Keratinocyte (primary cell): ENCODE measurements around the gene TEX22. TPM values are rescaled to one million over a fixed set of nuclear protein-coding genes. Genes with fewer than 3 reads are reported as not detected.

ENCODE experiments used
- DNase-seq: peaks from one replicate; pipeline ENCODE4 v3.0.0-alpha.2; 2011; ENCODE audit warnings: low read depth, missing footprints, low spot score
- FAIRE-seq: peaks from 2 replicates; lab custom pipeline; 2011; peaks lifted over from hg19 to GRCh38; lab: Jason Lieb, UNC
- H2AFZ ChIP-seq: 2 replicates; pipeline ENCODE4 v1.6.0; 2012; ENCODE audit warnings: low read length, control low read depth, inconsistent platforms; ENCODE audit not compliant: control insufficient read depth
- H3K27ac ChIP-seq: 2 replicates; pipeline ENCODE4 v1.5.1; 2011; ENCODE audit warnings: low read length; ENCODE audit not compliant: control insufficient read depth, insufficient read depth
- H3K27me3 ChIP-seq: 3 replicates; pipeline ENCODE4 v1.6.0; 2011; ENCODE audit warnings: low read length; ENCODE audit not compliant: control insufficient read depth, insufficient read depth; ENCODE audit errors: extremely low read depth
- H3K36me3 ChIP-seq, 2 experiments: 2 replicates in 1 of 2; 3 replicates in 1 of 2; pipeline ENCODE4 v1.5.1; 2011; ENCODE audit warnings: low read length in 2 of 2, mild to moderate bottlenecking in 1 of 2; ENCODE audit not compliant: control insufficient read depth in 2 of 2, insufficient read depth in 2 of 2; ENCODE audit errors: extremely low read depth in 1 of 2
- H3K4me1 ChIP-seq: 3 replicates; pipeline ENCODE4 v1.5.1; 2011; ENCODE audit warnings: low read length; ENCODE audit not compliant: control insufficient read depth, insufficient read depth; ENCODE audit errors: extremely low read depth
- H3K4me2 ChIP-seq: 3 replicates; pipeline ENCODE4 v1.6.0; 2011; ENCODE audit warnings: low read depth, low read length; ENCODE audit not compliant: control insufficient read depth, insufficient read depth; ENCODE audit errors: extremely low read depth
- H3K4me3 ChIP-seq, 3 experiments: fragments of 200-600 bp in 1 of 3; sonication (generic) in 1 of 3; 2 replicates in 2 of 3; 3 replicates in 1 of 3; pipeline ENCODE4 v1.5.1; 2011 to 2016; ENCODE audit warnings: low read length in 3 of 3, mild to moderate bottlenecking in 3 of 3, control low read depth in 2 of 3, inconsistent platforms in 1 of 3, low read depth in 1 of 3, mixed read lengths in 1 of 3, mixed run types in 1 of 3, moderate library complexity in 1 of 3; ENCODE audit not compliant: control insufficient read depth in 2 of 3, insufficient read depth in 2 of 3; ENCODE audit errors: extremely low read depth in 1 of 3
- H3K79me2 ChIP-seq: 2 replicates; pipeline ENCODE4 v1.6.0; 2012; ENCODE audit warnings: low read length; ENCODE audit not compliant: control insufficient read depth, insufficient read depth
- H3K9ac ChIP-seq: 3 replicates; pipeline ENCODE4 v1.6.0; 2011; ENCODE audit warnings: low read length; ENCODE audit not compliant: control insufficient read depth, insufficient read depth; ENCODE audit errors: extremely low read depth
- H3K9me1 ChIP-seq: 3 replicates; pipeline ENCODE4 v1.6.0; 2011; ENCODE audit warnings: low read length; ENCODE audit not compliant: control insufficient read depth, insufficient read depth; ENCODE audit errors: extremely low read depth
- H3K9me3 ChIP-seq: 2 replicates; pipeline ENCODE4 v1.5.1; 2012; ENCODE audit warnings: low read depth, low read length; ENCODE audit not compliant: control insufficient read depth
- H4K20me1 ChIP-seq: 3 replicates; pipeline ENCODE4 v1.6.0; 2011; ENCODE audit warnings: low read length; ENCODE audit not compliant: control insufficient read depth, insufficient read depth; ENCODE audit errors: extremely low read depth
- EZH2 ChIP-seq: IDR thresholded peaks from one replicate; pipeline ENCODE4 v1.6.1; 2012; ENCODE audit warnings: inconsistent platforms, mild to moderate bottlenecking, low read length, moderate library complexity
- dilution Hi-C: fragments of 300-500 bp; cut with MboI; formaldehyde crosslinking; loops from one replicate; pipeline ENCODE4 v1.7.0; 2020; ENCODE audit warnings: low sequenced_read_pairs; ENCODE audit not compliant: extremely low pct_ligation_motif_present
- polyA minus RNA-seq, 3 experiments: library from RNA; depleted of rRNA, polyadenylated mRNA; stranded (reverse); fragments of >200 nt; gene quantifications; 1 replicate in 1 of 3; 2 replicates in 1 of 3; 3 replicates in 1 of 3; pipeline ENCODE4 v1.2.3, GENCODE V29; 2011
- polyA plus RNA-seq, 5 experiments: library from polyadenylated mRNA; depleted of rRNA in 3 of 5; stranded (reverse) in 3 of 5; stranded (forward) in 1 of 5; unstranded in 1 of 5; fragments of >200 nt; gene quantifications; 1 replicate in 1 of 5; 2 replicates in 3 of 5; 3 replicates in 1 of 5; pipeline versions ENCODE4 v1.2.1 to v1.2.3, GENCODE V29; 2011 to 2012; ENCODE audit warnings: missing spikeins in 2 of 5, low read depth in 1 of 5, low replicate concordance in 1 of 5
- TF ChIP-seq, protein P1 (sequence below), 3 experiments: IDR thresholded peaks in 1 of 3; conservative IDR thresholded peaks in 1 of 3; optimal IDR thresholded peaks in 1 of 3; 2 replicates in 2 of 3; 3 replicates in 1 of 3; pipeline versions ENCODE3 to v1.5.1; 2011; ENCODE audit warnings: low read length in 3 of 3, mild to moderate bottlenecking in 3 of 3, moderate library complexity in 2 of 3, control low read depth in 1 of 3, inconsistent platforms in 1 of 3; ENCODE audit not compliant: insufficient read depth in 2 of 3; ENCODE audit errors: extremely low read depth in 1 of 3

Gene TEX22
- polyA plus RNA-seq, result 0.03 to 0.09 TPM in 2 of 3 replicates, not detected in the other
- polyA plus RNA-seq (2011; ENCODE audit: low read depth), result not detected
- polyA plus RNA-seq (2011; cell fraction: cytosol; rRNA removed), result 0.05 TPM in 1 of 2 replicates, not detected in the other
- 0.05 and 0.29 TPM in 2 replicates for polyA plus RNA-seq (2011; cell fraction: nucleus; rRNA removed)
- polyA plus RNA-seq (2012; ENCODE audit: low replicate concordance), result 0.10 and 0.23 TPM in 2 replicates
- polyA minus RNA-seq, result not detected in 3 replicates
- polyA minus RNA-seq (2011; cell fraction: cytosol; rRNA and poly(A)+ RNA removed), result not detected
- polyA minus RNA-seq (2011; cell fraction: nucleus; rRNA and poly(A)+ RNA removed), result 0.21 TPM in 1 of 2 replicates, not detected in the other

GRCh38 chr14:105398044-105398725, at the start of gene TEX22:
TSS of gene TEX22 (plus strand) at chr14:105398538. CDS start at chr14:105399341, 803 bp downstream.
- Histone ChIP-seq H3K9me3 (no peaks in the 10 kb centered on the region), H2AFZ (peak within 1 kb of the TSS; percentile 63), H3K9ac (peak within 1 kb of the TSS; percentile 72), H3K9me1 (no peaks in the 10 kb centered on the region), H3K27ac (peak within 1 kb of the TSS; percentile 40), H3K4me3 (peak within 1 kb of the TSS; percentile 73 to 83 (median 75)), H3K4me2 (peak within 1 kb of the TSS; percentile 86), H3K27me3 (no peaks in the 10 kb centered on the region), H3K36me3 (peaks cover 2 to 5% of the 10 kb centered on the region in 2 experiments), H3K79me2 (peaks cover 5% of the 10 kb centered on the region), H4K20me1 (no peaks in the 10 kb centered on the region), H3K4me1 (no peaks in the 10 kb centered on the region)
- dilution Hi-C loops, result no loop called here
- TF ChIP-seq EZH2, result no peak
- TF ChIP-seq, protein P1, sequence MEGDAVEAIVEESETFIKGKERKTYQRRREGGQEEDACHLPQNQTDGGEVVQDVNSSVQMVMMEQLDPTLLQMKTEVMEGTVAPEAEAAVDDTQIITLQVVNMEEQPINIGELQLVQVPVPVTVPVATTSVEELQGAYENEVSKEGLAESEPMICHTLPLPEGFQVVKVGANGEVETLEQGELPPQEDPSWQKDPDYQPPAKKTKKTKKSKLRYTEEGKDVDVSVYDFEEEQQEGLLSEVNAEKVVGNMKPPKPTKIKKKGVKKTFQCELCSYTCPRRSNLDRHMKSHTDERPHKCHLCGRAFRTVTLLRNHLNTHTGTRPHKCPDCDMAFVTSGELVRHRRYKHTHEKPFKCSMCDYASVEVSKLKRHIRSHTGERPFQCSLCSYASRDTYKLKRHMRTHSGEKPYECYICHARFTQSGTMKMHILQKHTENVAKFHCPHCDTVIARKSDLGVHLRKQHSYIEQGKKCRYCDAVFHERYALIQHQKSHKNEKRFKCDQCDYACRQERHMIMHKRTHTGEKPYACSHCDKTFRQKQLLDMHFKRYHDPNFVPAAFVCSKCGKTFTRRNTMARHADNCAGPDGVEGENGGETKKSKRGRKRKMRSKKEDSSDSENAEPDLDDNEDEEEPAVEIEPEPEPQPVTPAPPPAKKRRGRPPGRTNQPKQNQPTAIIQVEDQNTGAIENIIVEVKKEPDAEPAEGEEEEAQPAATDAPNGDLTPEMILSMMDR (optimal IDR thresholded peaks at IDR 0.05 in 1 of 3, IDR thresholded peaks at IDR 0.05 in 1 of 3, conservative IDR thresholded peaks at IDR 0.05 in 1 of 3; ENCODE audit: extremely low read depth in 1 of 3, insufficient read depth in 2 of 3, low read length in 3 of 3), result peak in 1 of 3 experiments; percentile 2
- DNase-seq (no peak), FAIRE-seq (no peak)

- H3K4me2 ChIP-seq, result no peak overlapping the region
- no peaks in the 10 kb centered on the region for H3K9me3 ChIP-seq
- H3K9ac ChIP-seq, result no peak overlapping the region
- peaks cover 5% of the 10 kb centered on the region for H3K4me1 ChIP-seq
- no peak for DNase-seq
- peaks cover 6% of the 10 kb centered on the region for H4K20me1 ChIP-seq
- dilution Hi-C loops, result no loop called here
- no peaks in the 10 kb centered on the region for H3K27me3 ChIP-seq
- H3K27ac ChIP-seq, result no peak overlapping the region
- no peaks in the 10 kb centered on the region for H3K79me2 ChIP-seq
- H3K4me3 ChIP-seq, result no peak overlapping the region
- H3K36me3 ChIP-seq, result peaks cover 0 to 2% of the 10 kb centered on the region in 2 experiments
- no peaks in the 10 kb centered on the region for H3K9me1 ChIP-seq
- no peak for TF ChIP-seq EZH2
- TF ChIP-seq, protein P1 (optimal IDR thresholded peaks at IDR 0.05 in 1 of 3, IDR thresholded peaks at IDR 0.05 in 1 of 3, conservative IDR thresholded peaks at IDR 0.05 in 1 of 3; ENCODE audit: extremely low read depth in 1 of 3, insufficient read depth in 2 of 3, low read length in 3 of 3), result no peak
- no peak for FAIRE-seq
- H2AFZ ChIP-seq, result no peak overlapping the region
Measured at GRCh38 chr14:105348945-105349699, 49.2 kb upstream of the TEX22 start.
